Right lung (tissue), 5 donors: Measurements from ENCODE around the gene SSH2. TPM values are rescaled to one million over a fixed set of nuclear protein-coding genes. Genes with fewer than 3 reads are reported as not detected.
"Not testable (repeated sequence)": the region's sequence is repeated elsewhere in the genome, so short reads cannot be mapped to it uniquely, and the experiment has no call there.

Experiments
- DNase-seq, 2 donors: peaks; one replicate each; pipeline ENCODE4 v3.0.0-alpha.2; 2013
- polyA plus RNA-seq, 5 donors: library from polyadenylated mRNA; unstranded; fragments of 120-200 nt; gene quantifications; one replicate each; pipeline versions ENCODE4 v1.2.1 to v1.2.3, GENCODE V29; 2013; ENCODE audit warnings: inconsistent platforms in 1 of 5, low replicate concordance in 1 of 5; ENCODE audit not compliant: insufficient read length in 5 of 5, insufficient read depth in 1 of 5

Gene SSH2
- polyA plus RNA-seq, 5 donors, result 18.2 to 24.1 (median 23.7) TPM

DNA sequence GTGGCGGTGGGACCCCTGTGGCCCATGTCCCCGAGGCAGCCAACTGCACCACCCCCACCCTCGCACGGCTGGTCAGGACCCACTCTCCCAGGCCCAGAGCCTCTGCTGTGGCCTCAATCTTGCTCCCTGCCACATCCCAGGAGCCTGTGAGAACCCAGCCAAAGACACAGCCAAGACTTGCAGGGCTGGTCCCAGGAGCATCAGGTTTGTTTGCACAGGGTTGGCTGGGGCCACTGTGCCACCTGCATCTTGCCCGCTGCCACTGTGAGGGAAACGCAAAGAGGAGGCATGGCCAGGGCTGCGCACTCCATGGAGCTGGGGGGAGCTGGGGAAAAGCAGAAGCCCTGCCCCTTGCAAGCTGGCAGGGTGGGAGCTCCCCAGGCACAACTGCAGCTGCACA is 92.5 kb downstream of the SSH2 start:
- DNase-seq, result no peak

DNA sequence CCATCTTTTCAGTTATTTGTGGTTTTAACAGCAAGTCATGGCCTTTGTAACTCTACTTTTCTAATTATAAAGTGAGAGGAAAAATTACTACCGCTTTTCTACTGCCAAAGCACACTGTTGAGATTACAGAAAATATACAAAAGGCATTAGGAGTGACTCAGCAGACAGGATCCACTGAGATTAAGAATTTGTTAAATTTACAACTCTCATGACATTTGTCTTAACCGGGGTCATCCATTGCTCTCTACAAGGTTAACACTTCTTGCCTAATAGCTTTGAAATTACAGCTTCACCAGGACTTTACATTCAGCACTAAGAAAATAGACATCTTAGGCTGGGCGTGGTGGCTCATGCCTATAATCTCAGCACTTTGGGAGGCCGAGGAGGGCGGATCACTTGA is 93.4 kb downstream of the SSH2 start:
- DNase-seq, result no peak

DNA sequence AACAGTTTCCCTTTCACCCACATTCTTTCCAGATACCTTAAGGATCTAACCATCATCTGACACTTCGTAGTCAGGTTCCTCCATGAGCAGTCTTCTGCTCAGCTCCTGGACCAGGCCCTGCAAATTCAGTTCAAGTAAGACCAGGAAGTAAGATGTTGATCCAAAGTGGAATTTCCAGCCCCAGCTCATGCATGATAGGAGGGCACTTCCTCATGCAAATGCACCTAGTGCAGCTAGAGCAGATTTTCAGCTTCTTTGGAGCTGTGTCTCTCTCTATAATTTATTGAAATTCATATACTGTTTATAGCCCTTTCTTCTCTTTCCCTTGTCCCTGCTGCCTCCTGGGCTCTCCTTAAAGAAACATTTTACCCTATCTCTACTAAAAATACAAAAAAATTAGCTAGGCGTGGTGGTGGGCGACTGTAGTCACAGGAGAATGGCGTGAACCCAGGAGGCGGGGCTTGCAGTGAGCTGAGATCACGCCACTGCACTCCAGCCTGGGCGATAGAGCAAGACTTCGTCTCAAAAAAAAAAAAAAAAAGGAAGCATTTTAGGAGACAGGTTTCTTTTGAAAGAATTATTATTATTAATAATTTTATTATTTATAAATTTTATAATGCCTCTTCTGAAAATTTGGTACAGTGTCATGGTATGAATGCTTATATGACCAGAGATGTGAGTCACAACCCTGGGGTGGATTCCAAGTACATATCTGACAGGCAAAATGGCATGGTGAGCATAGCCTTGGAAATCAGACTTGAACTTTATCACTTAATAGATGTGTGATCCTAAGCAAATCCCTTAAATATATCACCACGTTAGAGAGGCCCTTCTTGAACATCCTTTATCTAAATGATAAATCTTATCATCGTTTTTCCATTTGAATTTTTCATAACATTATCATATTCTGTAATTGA is 94.3 kb downstream of the SSH2 start:
- no peak for DNase-seq

GRCh38 chr17:29833801-29834200 is 96.2 kb downstream of the SSH2 start:
- DNase-seq, result no peak

GRCh38 chr17:29828676-29829284 is 101.2 kb downstream of the SSH2 start:
- no peak for DNase-seq

DNA sequence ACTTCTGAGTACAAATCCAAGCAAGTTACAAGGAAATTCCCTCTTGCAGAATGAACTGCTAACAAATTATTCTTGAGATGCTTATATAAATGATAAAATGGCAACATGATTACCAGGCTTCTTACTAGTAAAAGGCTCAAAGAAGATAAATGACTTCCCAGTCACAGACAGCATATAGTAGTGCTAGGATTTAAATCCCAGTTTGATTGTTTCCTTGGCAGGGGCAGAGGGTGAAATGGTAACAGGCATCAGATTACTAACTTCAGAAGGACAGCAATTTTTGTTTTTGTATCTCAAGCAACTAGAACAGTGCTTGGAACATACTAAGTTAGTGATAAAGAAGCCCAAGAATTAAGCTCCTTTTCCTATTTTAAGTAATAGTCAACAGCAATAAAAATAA is 102.8 kb downstream of the SSH2 start:
- no peak for DNase-seq

DNA sequence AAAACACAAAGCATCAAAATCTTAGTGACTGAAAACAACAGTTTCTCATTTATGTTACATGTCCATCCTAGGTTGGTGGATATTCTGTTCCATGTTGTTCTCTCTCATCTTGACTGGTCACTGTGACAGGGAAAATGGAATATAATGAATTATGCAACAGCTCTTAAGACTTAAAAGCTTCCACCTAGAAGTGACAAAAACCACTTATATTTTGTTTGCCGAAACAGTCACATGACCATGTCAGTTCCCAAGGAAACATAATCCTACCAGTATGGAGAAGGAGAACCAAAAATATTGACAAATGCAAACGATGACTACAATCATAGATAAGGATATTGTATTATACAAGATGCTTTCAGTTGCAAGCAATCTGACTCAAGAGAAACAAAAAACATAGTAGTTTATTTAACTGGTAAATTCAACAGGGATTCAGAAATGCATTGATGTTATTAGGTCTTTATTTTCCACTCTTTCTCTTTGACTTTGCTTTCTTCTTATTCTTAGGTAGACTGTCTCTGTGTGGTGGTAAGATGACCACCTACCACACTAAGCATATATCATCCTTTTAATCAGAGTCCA is 103.8 kb downstream of the SSH2 start:
- DNase-seq, result no peak

DNA sequence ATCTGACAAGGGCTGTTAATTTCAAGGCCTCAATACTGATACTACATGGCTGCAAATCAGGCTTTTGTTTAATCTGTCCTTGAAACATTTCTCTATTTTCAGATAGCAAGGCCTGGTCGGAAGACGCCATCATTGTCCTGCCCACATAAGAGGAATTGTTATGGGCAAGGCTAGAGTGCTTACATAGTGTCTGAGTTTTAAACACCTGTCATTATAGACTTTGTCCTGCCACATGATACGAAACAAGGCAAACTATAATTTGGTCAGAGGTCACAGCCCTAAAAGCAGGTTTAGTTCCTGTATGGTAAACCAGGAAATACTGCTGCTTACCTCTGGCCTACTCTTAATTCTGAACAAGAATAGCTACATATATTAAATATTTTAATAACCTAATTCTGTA is 104.4 kb downstream of the SSH2 start:
- DNase-seq, result no peak

GRCh38 chr17:29821897-29822296 is 108.1 kb downstream of the SSH2 start:
- no peak for DNase-seq

- DNase-seq, result no peak
These were observed 109.6 kb downstream of the SSH2 start for GRCh38 chr17:29820425-29820824.

- DNase-seq, result peak; percentile 32 to 59
These were observed 122.3 kb downstream of the SSH2 start for GRCh38 chr17:29807520-29808361.

DNA sequence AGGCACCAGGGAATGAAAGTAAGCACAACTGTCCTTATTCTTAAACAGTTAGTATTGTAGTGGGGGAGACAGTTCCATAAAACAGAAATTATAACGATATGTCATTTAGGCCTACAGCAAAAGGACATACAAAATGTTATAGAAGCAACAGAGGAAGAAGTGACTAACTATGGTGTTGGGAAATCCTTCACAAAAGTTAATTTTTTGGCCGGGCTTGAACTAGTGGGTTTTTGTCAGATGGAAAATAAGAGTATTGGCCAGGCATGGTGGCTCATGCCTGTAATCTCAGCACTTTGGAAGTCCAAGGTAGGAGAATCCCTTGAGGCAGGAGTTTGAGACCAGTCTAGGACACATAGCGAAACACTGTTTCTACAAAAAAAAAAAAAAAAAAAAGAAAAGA is 127.8 kb downstream of the SSH2 start:
- no peak for DNase-seq

- no peak for DNase-seq
These were observed 129.6 kb downstream of the SSH2 start for GRCh38 chr17:29800457-29800856.

- no peak for DNase-seq
These were observed 133.4 kb downstream of the SSH2 start for GRCh38 chr17:29796652-29797051.

DNA sequence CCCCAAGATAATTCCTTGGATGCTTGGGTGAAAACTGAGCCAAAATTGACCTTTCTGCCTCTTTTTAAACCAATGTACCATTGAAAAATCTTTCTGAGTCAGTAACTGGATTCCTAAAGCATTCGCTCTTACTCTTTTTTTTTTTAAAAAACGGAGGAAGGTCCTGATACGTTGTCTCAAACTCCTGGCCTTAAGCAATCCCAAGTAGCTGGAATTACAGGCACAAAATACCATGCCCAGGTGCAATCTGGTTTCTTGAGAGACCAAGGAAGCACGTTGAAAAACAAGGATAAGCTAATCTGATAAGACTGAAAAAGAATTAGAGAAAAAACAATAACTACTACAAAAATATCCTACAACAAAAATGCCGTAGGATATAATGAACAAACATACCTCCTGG is 136.5 kb downstream of the SSH2 start:
- DNase-seq, result no peak

DNA sequence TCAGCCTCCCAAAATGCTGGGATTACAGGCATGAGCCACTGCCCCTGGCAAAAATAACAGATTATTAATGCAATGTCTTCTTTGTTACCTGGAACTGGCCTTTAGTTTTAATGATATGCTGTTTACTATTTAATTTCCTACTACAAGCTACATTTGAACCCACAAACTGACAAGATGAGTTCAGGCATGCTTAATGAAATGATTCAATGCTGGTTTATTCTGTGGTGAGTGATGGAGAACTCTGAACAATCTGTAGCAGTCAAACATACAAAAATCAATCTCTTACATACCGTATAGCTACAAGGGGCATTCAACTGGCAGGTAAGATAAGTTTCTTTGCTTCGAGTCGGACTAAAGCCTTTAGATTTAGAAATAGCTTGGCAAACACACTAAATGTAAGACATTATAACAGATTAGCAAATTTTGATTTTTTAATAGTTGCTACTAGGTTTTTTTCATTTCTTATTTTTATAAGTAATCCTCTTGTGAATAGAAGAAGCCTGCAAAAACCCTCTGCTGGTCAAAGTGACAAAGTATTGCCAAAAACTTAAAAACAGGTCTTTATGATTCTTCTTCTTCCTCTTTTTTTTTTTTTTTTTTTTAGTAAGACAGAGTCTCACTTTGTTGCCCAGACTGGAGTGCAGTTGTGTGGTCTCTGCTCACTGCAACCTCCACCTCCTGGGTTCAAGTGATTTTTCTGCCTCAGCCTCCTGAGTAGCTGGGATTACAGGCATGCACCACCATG is 138.5 kb downstream of the SSH2 start:
- DNase-seq, result no peak

- no peak for DNase-seq
These were observed 140.5 kb downstream of the SSH2 start for GRCh38 chr17:29789196-29790170.

DNA sequence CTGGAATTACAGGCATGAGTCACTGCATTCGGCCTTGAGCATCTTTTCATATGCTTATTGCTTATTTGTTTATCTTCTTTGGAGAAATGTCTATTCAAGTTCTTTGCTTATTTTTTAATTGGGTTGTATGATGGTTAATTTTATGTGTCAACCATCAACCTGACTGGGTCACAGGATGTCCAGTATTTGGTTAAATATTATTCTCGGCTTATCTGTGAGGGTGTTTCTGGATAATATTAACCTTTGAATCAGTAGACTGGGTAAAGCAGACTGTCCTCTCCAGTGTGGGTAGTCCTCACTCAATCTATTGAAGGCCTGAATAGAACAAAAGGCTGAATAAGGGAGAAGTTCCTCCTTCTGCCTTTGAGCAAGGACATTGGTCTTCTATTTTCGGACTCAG is 142.0 kb downstream of the SSH2 start:
- DNase-seq, result no peak

DNA sequence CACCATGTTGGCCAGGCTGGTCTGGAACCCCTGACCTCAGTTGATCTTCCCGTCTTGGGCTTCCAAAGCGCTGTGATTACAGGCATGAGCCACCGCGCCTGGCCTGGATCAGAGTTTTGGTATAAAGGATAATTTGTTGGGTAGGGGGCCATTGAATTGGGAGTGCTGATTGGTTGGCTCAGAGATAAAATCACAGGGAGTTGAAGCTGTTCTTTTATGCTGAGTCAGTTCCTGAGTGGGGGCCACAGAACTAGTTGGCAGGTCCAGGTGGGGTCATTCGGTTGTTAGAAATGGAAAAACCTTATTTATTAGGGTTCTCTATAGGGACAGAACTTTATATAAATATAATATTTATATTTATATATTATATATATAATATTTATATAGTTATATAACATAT is 147.1 kb downstream of the SSH2 start:
- DNase-seq, result no peak

- not testable (repeated sequence) for DNase-seq
These were observed 150.2 kb downstream of the SSH2 start for GRCh38 chr17:29779812-29780190.
